ENCODE data around the gene TMEM181.

Gene TMEM181

DNA sequence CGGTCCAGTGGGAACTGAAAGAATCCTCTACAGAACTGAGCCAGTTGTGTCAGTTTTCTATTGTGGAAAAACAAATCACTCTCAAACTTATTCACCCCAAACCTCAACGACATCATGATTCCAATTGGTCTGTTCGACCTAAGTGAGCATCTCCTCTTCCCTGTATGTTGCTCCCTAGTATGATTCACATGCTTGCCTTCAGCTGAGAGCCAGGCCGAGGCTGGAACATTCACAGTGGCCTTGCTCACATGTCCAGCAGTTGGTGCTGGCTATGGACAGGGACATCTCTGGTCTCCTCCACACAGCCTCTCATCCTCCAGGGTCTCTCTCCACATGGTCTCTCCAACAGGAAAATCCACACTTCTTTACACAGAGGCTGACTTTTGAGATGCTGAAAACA, 28.3 kb upstream of the TMEM181 start:
- Histone ChIP-seq H3K27ac (ENCODE audit: low read length) (no peak overlapping the region), H4K20me1 (ENCODE audit: insufficient read depth, low read length) (no peaks in the 10 kb centered on the region), H3K4me3 (ENCODE audit: low read length) (no peak overlapping the region), H3K9me3 (replicated peaks; ENCODE audit: insufficient read depth, low read length) (no peaks in the 10 kb centered on the region), H3F3A (ENCODE audit: insufficient read depth, low read length) (no peaks in the 10 kb centered on the region), H3K79me2 (ENCODE audit: low read length) (no peaks in the 10 kb centered on the region), H3K27me3 (replicated peaks; ENCODE audit: insufficient read depth, low read length) (no peaks in the 10 kb centered on the region), H3K36me3 (replicated peaks; ENCODE audit: insufficient read depth, low read length) (no peaks in the 10 kb centered on the region), H3K9me2 (replicated peaks; ENCODE audit: insufficient read depth, low read length) (no peaks in the 10 kb centered on the region), H3K4me2 (ENCODE audit: low read depth, low read length) (no peak overlapping the region), H3K4me1 (ENCODE audit: low read length) (no peaks in the 10 kb centered on the region), H3K9ac (ENCODE audit: low read length) (no peak overlapping the region), H2AFZ (ENCODE audit: low read length) (no peak overlapping the region)
- DNase-seq, result no peak
- TF ChIP-seq CTCF (IDR thresholded peaks at IDR 0.05; ENCODE audit: low read length) (no peak), EZH2phosphoT487 (IDR thresholded peaks at IDR 0.05; ENCODE audit: low read length) (no peak), EZH2 (optimal IDR thresholded peaks at IDR 0.05; ENCODE audit: low read depth, low read length) (no peak)

GRCh38 chr6:158531970-158532369, 27.9 kb upstream of the TMEM181 start:
- Histone ChIP-seq H3K79me2 (ENCODE audit: low read length) (no peaks in the 10 kb centered on the region), H3K9ac (ENCODE audit: low read length) (no peak overlapping the region), H3K9me2 (replicated peaks; ENCODE audit: insufficient read depth, low read length) (no peaks in the 10 kb centered on the region), H3K27ac (ENCODE audit: low read length) (no peak overlapping the region), H3K4me3 (ENCODE audit: low read length) (no peak overlapping the region), H2AFZ (ENCODE audit: low read length) (no peak overlapping the region), H3K4me1 (ENCODE audit: low read length) (no peaks in the 10 kb centered on the region), H3K4me2 (ENCODE audit: low read depth, low read length) (no peak overlapping the region), H4K20me1 (ENCODE audit: insufficient read depth, low read length) (no peaks in the 10 kb centered on the region), H3F3A (ENCODE audit: insufficient read depth, low read length) (no peaks in the 10 kb centered on the region), H3K27me3 (replicated peaks; ENCODE audit: insufficient read depth, low read length) (no peaks in the 10 kb centered on the region), H3K9me3 (replicated peaks; ENCODE audit: insufficient read depth, low read length) (no peaks in the 10 kb centered on the region), H3K36me3 (replicated peaks; ENCODE audit: insufficient read depth, low read length) (no peaks in the 10 kb centered on the region)
- DNase-seq, result no peak
- no peak for TF ChIP-seq EZH2phosphoT487 (IDR thresholded peaks at IDR 0.05; ENCODE audit: low read length)
- TF ChIP-seq EZH2 (optimal IDR thresholded peaks at IDR 0.05; ENCODE audit: low read depth, low read length), result no peak
- TF ChIP-seq CTCF (IDR thresholded peaks at IDR 0.05; ENCODE audit: low read length), result no peak

- no peak overlapping the region for H3K4me3 ChIP-seq (ENCODE audit: low read length)
- no peaks in the 10 kb centered on the region for H3K9me3 ChIP-seq (replicated peaks; ENCODE audit: insufficient read depth, low read length)
- peak; percentile 36 for DNase-seq
- no peak overlapping the region for H3K9ac ChIP-seq (ENCODE audit: low read length)
- no peaks in the 10 kb centered on the region for H3K9me2 ChIP-seq (replicated peaks; ENCODE audit: insufficient read depth, low read length)
- H3K4me1 ChIP-seq (ENCODE audit: low read length), result no peaks in the 10 kb centered on the region
- no peaks in the 10 kb centered on the region for H3K79me2 ChIP-seq (ENCODE audit: low read length)
- H3K27me3 ChIP-seq (replicated peaks; ENCODE audit: insufficient read depth, low read length), result peaks cover 7% of the 10 kb centered on the region; the same call in 1 of the 2 replicates
- no peak overlapping the region for H3K4me2 ChIP-seq (ENCODE audit: low read depth, low read length)
- no peaks in the 10 kb centered on the region for H4K20me1 ChIP-seq (ENCODE audit: insufficient read depth, low read length)
- H2AFZ ChIP-seq (ENCODE audit: low read length), result no peak overlapping the region
- no peaks in the 10 kb centered on the region for H3F3A ChIP-seq (ENCODE audit: insufficient read depth, low read length)
- no peak overlapping the region for H3K27ac ChIP-seq (ENCODE audit: low read length)
- no peak for TF ChIP-seq EZH2 (optimal IDR thresholded peaks at IDR 0.05; ENCODE audit: low read depth, low read length)
- no peak for TF ChIP-seq CTCF (IDR thresholded peaks at IDR 0.05; ENCODE audit: low read length)
- no peak for TF ChIP-seq EZH2phosphoT487 (IDR thresholded peaks at IDR 0.05; ENCODE audit: low read length)
- H3K36me3 ChIP-seq (replicated peaks; ENCODE audit: insufficient read depth, low read length), result no peaks in the 10 kb centered on the region
Observed at GRCh38 chr6:158536084-158536890, 23.6 kb upstream of the TMEM181 start.

Measured in MM.1S (cell line).